OCI-M1 (cell line): Measurements from ENCODE around the gene SP2.

Experiments used
- DNase-seq: peaks from one replicate; lab custom pipeline; 2025; lab: John Stamatoyannopoulos, UW

Gene SP2

DNA sequence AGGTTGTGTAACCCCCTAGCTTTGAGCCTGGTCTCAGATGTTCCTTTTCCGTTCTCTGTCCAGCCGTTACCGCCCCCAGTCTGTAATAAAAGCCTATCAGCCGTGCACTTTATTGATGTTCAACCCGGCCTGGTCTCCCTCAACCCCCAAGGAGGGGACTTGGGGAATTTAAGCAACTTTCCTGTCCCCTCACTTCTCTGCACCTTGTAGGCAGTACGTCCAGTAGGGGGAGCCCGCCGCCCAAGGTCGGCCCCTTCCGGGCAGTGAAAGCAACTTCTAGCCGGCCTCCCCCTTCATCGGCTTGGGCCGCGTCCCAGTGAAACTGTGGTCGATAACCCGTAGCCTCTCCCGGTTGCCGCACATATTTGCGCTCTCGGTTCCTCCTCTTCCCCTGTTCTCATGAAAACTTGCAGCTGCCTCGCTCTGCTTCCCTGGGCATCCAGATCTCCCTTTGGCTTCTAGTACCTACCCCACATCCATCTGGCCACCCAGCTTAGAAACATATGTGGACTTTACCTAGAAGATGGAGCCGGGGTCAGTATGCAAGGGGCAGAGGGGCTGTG is 53.2 kb downstream of the SP2 start:
- DNase-seq = peak; percentile 91

GRCh38 chr17:47949946-47950345 is 53.9 kb downstream of the SP2 start:
- no peak for DNase-seq

GRCh38 chr17:47950448-47950847 is 54.4 kb downstream of the SP2 start:
- no peak for DNase-seq

GRCh38 chr17:47952171-47953021 is 56.4 kb downstream of the SP2 start:
- no peak for DNase-seq

- DNase-seq = no peak
Observed at GRCh38 chr17:47953909-47954308, 57.9 kb downstream of the SP2 start.

- DNase-seq = no peak
Observed at GRCh38 chr17:47955497-47956461, 59.7 kb downstream of the SP2 start.

DNA sequence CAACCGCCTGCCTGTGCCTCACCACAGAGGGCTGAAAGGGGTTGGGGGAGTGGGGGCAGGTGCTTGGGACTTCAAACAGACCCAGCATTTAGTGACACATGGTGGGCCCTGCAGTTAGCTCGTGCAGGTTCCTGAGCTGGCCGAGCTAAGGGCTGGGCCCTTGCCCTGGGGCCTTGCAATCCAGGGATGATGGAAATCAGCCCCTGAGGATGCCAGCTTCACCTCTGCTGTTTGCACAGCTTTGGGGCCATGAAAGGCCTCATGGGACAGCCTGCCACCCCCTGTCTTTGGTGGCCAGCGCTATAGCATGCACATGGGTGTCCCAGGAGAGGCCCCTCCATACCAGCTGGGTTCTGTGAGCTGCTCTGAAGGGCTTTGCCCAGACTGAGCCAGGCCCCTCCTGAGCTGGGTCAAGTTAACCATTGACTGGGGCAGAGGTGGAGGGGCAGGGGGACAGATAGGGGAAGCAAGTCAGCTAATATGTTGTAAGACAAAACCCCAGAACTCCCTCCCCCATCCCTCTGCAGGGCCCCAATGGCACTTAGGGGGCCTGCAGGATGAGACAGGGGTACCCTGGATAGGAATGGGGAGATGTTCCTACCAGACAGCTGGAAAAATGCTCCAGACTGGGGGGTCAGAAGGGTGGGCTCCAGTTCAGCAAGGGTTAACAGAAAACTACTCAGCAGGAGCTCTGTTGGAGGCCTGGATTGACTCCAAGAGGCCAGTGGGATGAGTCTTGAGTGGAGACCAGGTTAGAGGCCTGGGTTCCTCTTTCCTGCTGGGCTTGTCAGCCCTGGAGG is 61.0 kb downstream of the SP2 start:
- DNase-seq = no peak

- no peak for DNase-seq
Observed at GRCh38 chr17:47957591-47958490, 61.8 kb downstream of the SP2 start, which contains the start of gene PRR15L. TSS of gene PRR15L (minus strand) at chr17:47957883. CDS start at chr17:47953234, 4,649 bp downstream.

DNA sequence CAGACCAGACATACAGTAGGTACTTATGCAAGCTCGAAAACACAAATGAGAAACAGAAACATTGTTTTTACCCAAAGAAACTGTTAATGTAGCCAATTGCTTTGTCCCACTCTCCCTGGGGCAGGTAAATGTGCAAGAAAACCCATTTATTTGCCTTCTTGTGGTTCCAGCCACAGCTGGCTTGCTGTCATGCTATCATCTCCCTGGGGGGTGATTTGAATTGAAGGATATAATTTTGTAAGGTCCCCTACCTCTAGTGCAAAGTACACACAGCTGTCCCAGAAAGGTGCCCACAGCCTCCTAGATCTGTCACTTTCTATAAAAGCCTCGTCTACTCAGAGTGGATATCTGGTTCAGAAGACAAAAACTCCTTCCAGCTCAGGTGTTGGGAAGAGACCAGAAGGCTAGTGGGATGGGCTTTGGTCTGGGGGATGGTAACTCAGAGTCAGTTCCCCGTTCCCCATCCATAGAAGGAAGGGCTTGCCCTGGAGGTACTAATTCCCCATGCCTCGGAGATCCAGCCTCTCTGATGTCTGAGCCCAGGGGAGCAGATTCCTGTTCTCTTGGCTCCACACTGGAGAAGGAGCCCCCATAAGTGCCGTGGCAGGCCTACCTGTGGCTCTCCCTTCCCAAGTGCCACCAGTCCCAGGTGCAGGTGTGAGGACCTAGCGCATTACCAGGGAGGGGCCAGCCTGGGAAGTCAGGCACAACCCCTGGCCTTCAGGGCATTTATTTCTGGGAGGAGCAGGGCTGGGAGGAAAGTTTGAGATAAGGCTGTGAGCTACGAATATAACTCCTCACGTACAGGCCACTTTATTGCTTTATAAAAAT is 64.0 kb downstream of the SP2 start:
- no peak for DNase-seq

GRCh38 chr17:47961406-47961805 is 65.4 kb downstream of the SP2 start:
- DNase-seq = no peak

DNA sequence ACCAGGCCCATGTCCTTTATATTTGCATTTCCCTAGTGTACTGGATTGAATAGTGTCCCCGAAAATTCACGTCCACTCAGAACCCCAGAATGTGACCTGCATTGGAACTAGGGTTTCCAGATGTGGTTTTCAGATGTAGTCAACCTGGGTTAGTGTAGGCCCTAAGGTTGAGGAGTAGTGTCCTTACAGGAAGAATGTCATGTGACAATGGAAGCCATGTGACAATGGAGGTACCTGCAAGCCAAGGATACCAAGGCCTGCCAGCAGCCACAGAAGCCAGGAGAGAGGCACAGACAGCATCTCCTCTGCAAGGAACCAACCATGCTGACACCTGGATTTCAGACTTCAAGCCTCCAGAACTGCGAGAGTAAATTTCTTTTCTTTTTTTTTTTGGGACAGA is 66.9 kb downstream of the SP2 start:
- DNase-seq = no peak

DNA sequence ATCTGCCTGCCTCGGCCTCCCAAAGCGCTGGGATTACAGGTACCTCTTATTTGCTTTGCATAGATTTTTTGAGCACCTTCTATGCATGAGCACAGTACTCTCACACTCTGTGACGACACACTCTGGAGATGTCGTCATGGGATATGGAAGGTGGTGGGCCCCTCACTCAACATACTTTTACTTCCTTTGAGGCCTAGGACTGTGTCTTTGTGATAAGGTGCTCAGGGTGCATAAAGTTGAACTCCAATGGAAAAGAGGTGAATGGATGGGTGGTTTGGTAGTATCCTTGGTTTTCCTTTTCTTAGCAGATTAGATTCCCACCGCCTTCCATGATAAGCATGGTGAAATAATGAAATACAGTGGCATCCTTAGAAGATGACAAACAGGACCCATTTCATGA is 68.8 kb downstream of the SP2 start:
- DNase-seq = no peak

GRCh38 chr17:47966079-47966519 is 70.1 kb downstream of the SP2 start:
- DNase-seq = no peak

DNA sequence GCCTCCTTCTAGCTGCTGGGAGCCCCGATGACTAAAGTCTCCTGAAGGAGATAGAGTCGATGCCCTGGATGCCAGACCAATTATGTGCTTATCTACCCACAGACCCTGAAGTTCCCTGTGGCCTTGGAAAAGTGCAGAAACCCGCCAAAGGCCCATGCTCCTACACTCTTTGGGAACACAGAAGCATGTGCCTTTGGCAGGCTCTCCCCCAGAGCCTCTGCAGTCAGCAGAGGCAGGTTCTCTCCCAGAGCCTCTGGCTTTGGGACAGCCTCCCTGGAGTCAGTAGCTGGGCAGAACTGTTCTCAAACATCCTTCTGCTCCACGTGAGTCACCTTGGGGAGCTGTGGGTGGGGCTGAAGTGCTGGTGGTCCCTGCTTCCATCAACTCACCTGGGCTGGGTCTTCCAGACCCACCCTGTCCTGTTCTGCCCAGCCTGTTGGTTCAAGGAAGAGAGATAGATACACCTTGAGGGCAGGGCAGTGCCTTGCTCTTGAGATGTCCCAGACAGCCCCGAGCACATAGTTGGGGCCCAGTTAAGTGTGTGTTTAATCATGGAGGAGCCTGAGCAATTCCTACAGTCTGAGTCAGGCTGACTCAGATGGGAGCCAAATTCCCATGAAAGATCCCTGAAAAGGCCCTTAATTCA is 71.7 kb downstream of the SP2 start:
- no peak for DNase-seq

DNA sequence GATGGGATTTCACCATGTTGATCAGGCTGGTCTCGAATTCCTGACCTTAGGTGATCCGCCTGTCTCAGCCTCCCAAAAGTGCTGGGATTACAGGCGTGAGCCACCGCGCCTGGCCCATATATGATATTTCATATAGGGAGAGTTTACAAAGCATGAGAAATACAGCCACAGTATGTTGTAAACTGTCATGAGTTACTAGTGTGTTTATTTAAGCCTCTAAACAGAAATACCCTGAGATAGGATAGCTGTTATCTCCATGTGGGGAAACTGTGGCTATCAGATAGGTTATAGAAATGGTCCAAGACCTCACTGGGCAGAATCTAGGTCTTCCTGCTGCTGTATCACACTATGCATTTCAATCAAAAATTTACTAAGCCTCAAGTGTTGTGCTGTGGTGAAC is 72.8 kb downstream of the SP2 start:
- DNase-seq = no peak

DNA sequence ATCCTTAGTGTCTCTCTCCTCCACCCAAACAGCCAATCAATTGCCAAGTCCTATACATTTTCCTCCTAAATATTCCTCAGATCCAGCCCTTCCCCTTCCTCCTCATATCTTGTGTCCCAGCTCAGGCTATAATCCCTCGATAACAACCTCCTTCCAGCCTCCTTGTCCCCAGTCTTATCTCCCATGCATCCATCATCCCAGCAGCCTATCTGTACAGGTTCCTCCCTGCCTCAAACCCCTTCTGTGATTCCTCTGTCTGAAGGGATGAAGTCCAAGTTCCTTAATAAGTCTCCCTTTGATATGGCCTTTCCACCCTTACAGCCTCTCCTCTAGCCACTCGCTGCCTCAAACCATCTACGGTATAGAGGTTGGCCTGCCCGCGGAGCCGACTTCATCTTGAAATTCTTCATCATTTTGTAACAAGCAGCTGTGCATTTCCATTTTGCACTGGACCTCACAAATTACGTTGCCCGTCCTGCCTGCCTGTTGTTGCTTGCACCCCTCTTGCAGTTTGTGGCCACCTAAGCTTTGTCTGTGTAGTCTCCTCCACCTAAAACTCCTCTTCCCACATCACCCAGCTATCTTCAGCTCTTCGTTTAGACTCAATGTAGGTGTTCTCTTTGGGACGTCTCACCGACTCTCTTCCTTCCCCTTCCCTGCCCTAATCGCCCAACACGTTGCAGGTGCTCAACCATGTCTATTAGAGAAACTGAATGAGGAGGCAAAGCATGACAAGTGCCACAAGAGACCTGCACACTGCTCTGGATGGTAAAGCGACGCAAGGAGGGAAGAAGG is 74.1 kb downstream of the SP2 start:
- DNase-seq = no peak

DNA sequence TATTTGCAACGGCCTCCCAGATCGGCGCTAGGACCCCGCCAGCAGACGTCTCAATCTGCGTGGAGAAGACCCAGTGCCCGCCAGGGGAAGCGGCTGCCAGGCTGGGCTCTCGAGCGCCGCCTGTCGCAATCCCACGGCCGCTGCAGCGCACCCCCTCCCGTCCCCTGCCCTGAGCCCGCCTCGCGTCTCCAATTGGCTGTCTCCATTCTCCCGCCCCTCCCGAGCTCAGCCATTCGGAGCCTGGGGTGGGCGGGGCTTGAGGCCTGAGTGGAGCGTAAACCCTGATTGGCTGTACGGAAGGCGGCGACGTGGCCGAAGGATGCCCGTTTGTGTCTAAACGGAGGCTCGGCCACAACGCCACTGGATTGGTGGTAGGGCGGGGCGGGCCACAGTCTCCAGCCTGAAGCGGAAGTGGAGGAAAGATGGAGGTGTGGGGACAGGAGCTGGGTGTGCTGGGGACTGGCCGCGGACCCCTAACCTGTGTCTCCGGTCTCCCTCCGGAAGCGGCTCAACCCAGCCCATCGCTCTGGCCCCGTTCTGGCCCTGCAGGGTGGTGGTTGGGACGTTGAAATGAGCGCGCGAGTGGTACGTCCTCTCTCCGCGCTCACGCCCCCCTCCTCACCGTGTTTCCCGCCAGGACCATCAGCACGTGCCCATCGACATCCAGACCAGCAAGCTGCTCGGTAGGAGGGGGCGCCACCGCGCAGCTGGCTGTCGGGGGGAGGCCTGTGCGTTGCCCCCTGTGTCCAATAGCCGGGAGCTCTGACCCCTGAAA is 74.9 kb downstream of the SP2 start, which contains the start of gene CDK5RAP3:
Gene CDK5RAP3, plus strand, starts transcription at position 389 of the 775 bp plus-strand sequence. Its CDS starts 34 bp downstream, at position 423.
- DNase-seq = peak; percentile 99
